HG02852 (cell line): ENCODE results near the gene CUX1.
A peak's percentile ranks its signal among the peaks of the same experiment; 100 is the strongest.
"Not testable (repeated sequence)": the region's sequence is repeated elsewhere in the genome, so short reads cannot be mapped to it uniquely, and the experiment has no call there.

Source experiments
- ATAC-seq: cut with Tn5 transposase; IDR thresholded peaks from one replicate; pipeline ENCODE4 v1.9.1; 2021; ENCODE audit warnings: mild to moderate bottlenecking, moderate library complexity; ENCODE audit not compliant: unreplicated experiment

The CUX1 gene

DNA sequence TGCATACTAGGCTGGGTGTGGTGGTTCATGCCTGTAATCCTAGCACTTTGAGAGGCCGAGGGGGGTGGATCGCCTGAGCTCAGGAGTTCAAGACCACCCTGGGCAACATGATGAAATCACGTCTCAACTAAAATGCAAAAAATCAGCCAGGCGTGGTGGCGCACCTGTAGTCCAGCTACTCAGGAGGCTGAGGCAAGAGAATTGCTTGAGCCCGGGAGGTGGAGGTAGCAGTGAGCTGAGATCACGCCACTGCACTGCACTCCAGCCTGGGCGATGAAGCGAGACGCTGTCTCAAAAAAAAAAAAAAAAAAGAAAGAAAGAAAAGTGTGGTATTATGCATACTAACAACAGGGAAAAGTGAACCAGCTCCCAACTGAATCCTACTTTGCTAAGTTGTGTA lies 19.3 kb upstream of the CUX1 start:
- ATAC-seq: not testable (repeated sequence)

DNA sequence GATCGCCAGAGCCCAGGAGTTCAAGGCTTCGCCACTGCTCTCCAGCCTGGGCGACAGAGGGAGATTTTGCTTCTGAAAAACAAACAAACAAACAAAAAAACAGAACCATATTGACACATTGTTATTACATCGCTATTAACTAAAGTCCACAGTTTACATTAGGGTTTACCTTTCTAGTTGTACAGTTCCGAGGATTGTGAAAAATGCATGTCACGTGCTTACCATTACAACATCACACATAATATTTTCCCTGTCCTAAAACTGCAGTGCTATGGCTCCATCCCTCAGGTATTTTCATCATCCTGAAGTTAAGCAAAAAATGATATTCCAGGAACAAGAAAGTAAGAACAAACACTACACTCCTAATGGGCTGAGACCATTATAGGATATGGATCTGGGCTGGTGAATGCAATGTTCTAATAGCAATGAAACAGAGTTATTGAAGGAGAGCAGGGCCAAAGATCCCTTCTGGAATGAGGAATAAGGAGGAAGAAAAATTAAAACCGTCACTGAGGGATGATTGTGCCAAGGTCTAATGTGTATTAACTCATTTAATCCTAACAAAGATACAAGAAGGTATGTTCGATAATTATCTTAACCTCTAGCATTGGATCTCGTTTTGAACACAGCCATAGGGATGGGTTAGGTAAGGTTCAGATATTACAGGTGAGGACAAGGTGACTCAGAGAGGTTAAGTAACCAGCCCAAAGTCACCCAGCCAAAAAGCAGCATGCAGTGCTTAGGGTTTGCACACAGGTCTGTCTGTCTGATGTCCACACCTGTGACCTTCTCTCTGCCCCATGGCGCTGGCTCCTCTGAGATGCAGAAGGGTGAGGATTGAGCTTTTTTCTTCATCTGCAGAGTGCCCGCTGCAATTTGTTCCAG lies 14.0 kb upstream of the CUX1 start:
- ATAC-seq: no peak

DNA sequence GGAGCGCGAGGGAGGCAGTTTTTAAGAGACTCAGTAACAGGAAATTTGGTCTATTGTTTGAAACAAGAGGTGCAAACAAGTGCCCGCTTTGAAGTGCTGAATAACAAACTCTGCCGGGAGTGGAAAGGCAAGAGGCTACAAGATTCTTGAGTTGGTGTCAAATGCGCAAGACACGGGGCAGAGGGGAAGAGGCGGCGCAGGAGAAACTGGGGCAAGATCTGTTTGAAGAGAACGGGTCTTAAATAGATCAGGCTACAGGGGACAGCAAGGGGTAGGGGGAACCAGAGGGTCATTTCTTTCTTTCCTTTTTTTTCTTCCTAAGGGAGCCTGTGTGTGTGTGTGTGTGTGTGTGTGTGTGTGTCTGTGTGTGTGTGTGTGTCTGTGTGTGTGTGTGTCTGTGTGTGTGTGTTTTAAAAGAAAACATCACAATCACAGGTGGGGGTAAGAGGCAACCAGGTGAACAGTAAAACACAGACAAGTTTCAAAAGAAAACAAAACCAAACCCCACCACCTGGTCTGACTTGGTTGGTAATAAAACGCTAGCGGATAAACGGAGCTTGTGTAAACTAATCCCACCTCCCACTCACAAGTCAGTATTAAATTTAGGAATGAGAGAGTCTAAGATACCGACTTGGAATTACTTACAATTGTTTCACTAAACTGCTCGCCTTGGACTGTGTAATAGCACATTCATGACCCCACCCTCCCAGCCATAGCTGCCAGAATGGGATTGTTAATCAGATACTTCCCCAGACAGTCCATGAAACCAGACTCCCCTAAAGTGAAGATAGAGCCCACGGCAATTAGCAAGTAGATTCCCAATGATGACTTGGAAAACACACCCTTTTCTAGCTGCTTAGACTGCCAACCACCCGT lies 13.1 kb upstream of the CUX1 start:
- ATAC-seq: no peak

DNA sequence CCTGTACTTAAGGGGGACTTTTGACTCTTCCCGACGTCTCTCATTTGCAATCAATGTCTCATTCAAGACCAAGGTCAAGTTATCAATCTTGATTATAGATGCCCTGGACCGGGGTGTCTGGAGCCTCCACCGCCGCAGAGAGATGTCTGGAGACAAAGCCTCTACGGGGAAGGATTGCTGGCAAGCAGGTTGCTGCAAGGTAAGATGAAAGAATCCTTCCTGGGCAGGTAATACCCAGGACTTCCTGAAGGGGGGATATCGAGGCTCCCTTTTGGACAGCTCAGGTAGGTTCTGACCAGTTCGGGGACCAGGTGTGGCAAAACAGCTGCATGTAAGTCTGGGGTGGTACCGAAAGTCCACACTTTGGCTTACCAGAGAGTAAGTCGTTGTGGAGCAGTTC lies 12.5 kb upstream of the CUX1 start:
- no peak for ATAC-seq

DNA sequence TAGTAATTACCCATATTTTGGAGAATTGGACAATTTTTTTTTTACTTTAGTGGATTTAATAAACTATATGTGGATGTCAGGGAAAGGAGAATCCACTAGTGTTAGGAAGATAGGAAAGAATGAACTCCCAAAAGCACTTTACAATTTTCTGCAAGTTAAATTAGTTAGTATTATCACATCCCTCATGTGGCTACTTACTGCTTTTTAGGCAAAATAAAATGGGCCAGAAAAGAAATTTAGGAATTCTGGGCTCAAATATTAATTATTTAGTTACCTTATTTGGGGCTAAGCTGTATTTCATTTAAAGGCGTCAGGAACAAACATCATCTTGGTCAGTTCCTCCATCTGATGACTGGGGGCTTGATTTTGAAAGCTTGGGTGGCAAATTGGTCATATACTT lies 4.8 kb upstream of the CUX1 start:
- ATAC-seq: no peak

DNA sequence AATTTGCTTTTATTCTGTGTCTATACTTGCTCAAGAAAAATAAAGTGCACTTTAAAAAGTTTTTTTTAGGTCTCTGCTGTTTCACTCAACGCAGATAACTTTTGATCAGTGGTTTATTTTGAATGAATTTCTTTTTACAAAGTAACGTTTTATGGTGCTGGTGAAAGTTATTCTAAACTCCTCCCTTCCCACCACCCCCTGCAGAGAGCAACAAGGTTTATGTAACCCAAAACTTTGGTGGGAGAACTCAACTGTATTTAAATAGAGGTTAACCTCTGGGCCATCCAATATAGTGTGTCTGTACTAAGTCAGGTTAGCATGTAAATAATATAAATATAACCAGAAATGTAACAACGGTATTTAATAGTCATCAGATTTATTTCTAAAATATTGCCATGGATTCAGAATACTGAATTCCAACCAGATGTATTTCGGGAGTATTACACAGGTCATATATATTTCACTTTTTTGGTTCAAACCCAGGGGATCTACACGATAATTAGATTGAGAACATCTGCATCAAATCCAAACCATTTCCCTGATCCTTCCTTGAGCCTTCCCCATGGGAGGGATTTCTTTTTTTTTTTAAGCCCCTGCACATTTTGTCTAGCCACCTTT lies 3.9 kb upstream of the CUX1 start:
- ATAC-seq: no peak

DNA sequence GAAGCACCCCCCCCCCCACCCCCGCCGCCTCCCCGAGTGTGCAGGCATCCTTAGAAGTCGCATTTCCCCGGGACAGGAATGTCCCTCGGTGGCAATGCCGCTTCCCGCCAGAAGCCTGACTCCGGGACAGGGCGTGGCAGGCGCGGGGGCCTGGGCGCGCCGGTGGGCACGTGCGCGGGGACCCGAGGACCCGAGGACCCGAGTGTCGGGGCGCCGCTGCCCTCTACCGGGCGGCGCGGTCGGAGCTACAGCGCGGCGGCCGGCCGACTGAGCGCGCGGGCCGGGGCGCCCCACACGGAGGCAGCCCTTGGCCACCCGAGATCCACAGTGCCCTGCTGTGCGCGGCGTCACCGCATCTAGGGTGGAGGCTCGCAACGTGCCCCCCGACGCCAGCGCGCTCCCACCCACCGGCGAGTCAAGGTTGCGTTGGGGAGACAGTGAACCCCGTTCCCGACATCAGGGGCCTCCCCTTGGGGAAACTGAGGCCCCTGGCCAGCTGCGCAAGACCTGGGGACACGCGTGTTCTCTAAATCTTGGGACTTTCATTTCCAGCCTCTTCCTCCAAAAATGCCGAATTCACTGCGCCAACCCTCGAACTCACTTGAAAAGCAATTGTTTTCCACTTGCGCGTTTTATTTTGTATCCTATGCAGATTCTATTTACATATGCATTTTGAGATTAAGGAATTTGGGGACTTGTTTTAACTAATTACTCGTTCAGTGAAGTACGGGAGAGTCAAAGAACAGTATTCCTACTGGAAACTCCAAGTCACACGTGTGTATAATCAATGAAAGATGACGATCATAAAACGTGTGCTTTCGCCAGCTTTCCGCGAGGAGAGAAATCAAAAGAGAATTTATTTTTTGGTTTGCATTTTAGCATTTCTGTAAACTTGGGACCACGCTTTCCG lies 3.1 kb upstream of the CUX1 start:
- no peak for ATAC-seq

DNA sequence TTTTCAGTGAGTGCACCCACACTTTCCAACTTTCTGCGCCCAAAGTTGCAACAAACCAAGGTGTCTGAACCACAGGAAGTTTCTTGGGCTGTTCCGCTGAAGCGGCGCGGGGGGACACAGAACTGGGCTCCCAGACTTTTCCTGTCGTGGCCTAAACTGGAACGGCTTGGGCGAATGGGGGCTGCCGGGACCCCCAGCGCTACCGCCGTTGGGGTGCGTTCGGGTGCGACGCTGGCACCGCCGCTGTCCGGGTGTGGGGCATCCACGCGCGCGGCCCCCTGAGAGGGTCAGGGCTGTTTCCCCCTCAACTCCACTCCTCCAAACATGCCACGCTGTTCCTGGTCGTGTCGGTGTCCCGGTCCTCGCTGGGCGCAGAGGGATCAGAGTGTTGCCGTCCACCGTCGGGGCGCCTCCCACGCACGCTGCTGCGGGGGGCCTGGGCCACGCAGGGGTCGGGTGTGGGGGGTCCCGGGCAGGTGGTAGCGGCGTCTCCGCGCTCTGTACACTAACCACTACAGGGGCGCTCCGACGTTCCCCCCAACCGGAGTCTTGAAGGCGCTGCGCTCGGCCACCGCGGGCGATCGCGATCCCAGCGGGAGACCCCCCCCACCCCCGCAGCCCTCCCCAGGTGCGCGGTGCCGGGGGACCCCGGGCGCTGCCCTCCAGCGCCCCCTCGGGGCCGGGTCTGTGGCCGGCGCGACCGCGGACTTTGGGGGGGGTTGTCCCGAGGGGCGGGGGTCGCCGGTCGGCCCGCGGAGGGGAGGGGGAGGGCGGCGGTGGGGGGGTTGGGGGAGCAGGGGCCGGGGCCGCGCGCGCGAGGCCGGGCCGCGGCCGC lies 2.2 kb upstream of the CUX1 start:
- ATAC-seq: peak; percentile 39

DNA sequence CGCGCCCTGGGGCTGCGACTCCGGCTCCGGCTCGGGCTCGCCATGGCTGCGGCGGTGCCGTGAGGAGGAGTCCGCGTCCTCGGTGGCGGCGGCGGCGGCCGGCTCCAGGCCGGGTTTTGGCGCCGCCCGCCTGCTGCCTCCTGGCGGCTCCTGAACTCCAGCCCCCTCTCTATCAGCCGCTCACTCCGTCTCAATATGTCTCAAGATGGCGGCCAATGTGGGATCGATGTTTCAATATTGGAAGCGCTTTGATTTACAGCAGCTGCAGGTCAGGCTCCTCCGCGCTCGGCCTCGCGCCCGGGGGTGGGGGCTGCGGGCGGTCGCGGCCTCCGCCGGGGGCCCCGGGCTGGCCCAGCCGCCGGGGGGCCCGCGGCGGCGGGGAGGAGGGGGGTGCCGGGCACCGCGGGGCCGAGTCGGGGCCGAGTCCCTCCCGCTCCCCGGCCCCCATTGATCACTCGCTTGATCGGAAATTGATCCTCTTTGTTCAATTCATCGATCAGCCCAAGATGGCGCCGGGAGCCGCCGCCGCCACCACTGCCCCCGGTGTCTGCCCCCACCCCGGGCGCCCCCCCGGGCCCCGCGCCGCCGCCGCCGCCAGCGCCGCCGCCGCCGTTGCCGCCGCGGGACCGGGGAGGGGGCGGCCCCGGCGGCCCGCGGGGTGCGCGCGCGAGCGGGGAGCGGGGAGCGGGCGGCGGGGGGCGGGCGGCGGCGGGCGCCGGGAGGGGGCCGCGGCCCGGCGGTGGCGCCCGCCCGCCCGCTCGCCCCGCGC lies 1.4 kb upstream of the CUX1 start:
- ATAC-seq: peak; percentile 56

DNA sequence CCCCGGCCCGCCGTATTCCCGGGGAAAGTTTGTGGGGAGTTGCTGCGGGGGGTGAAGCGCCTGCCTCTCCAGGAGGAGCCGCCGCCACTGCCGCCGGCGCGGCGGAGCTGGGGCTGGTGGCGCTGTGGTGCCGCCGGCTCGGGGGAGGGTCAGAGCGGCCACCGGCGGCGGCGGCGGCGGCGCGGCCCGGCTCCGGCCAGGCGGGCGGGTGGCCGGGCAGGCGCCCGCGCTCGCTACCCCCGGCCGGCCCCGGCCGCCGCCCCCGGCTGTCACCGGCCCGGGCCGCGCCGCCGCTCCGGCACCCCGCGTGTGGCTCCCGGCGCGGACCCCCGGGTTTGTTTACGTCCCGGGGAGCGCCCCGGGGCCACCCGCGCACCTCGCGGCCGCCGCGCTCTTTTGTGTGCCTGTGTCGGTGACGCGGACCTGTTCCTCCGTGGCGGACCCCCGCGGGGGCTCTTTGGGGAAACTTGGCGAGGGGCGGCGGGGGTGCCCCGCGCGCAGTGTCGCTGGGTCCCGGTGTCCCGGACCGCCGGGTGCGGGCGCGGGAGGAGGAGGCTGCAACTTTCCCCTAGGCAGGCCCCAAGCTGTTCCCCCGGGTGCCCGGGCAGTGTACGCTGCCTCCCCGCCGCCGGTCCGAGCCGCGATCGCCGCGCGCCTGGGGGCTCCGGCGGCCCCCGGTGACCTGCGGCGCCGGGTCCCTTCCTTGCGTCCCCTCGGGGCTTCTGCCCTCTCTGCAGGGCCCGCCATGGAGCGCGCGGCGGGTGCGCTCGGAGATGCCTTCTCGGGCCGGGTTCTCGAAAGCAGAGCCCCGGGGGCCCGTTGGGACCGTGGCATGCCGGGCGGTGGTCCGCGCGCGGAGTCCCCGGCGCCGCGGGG lies 593 bp upstream of the CUX1 start:
- ATAC-seq: no peak

DNA sequence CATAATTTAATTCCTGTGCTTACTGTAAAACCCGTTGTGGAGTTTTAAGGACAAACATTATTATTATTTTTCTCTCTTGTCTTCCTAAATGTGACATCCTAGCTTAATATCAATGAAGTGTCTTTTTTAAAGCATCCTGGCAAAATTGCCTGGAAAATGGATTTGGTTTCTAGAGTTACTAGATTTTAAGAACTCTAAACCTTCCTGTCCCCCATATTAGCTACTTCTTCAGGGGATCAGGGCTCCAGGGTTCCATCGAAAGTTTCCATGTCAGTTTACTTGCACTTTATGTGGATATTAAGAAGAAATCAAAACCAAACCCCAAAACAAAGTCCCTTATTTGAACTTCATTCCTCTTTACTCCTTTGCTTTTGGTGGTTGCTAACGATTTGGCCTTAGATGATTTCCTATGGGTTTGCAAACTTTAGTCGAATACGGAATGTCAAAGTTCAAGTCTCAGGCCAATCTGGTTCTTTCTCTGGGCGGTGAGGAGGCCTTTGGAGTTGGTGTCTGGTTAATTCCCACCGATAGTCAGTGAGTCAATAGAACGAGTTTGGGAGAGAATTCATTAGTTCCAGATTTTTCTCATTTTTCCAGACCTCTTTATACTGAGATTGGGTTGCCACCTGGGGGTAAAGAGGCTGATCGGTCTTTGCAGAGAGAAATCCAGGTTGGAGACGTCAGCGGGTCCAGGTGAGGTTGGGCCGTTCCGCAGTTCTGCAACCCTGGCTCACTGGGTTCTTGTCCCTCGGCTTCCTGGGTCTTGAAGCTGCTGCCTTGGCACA lies 1.1 kb downstream of the CUX1 start:
- ATAC-seq: no peak

DNA sequence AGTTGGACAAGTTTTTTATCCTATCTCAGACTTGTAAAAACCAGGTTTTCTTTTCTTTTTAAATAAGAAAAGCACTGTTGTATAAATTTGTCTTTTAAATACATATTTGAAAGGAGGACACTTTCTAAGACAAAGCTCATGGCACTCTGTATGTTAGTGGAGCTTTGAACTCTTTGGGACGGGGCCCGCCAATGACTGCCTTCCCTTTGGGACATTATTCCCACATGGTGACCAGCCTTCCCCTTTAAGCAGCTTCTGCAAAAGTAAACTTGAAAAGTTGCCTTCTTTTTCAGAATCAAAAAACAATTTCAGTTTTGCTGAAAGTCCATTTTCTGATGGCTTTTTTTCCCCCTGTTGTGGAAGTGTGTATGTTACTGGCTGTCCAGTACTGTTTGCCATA lies 1.8 kb downstream of the CUX1 start:
- ATAC-seq: no peak

DNA sequence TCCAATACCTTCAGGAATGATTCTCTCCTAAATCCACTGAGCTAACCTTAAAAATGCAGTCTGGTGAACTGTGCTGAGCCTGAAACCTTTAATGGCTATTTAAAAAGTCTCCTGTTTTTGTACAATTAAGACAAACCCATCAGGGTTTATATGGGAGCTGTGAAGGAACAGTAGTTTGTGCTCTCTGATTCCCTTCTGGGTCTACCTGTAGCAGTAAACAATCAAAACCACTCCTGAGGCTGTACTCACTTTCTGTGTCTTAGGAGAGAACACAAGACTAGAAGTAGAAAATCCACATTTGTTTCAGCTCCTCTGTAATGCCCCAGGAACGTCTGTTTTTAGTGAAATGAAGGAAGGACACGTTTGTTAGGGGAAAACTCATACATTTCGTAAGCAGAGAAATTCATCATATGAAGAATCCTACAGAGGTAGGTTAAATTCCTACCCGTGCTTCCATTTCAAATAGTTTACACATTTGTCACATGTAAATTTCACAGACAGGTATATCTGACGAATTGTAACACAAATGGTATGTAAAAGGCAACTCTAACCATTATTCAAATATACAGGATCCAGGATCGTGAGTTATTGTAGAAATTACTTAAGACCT lies 2.6 kb downstream of the CUX1 start:
- no peak for ATAC-seq

DNA sequence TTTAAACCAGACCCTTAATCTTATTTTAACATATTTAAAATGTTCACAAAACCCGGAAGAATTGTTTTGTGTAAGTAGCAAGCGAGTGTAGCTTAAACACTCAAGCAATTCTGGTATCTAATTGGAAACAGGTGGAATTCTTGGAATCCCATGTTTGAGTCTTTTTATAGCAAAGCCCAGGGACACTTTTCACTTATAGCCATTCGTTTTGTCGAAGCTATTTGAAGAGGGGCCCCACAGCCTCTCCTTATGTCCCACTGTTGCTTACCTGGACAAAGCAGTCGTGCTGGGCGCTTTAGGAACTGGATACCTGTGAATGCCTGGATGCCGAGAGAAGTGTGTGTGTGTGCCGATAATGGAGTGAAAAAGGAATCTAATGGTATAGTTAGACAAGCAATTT lies 3.3 kb downstream of the CUX1 start:
- no peak for ATAC-seq

DNA sequence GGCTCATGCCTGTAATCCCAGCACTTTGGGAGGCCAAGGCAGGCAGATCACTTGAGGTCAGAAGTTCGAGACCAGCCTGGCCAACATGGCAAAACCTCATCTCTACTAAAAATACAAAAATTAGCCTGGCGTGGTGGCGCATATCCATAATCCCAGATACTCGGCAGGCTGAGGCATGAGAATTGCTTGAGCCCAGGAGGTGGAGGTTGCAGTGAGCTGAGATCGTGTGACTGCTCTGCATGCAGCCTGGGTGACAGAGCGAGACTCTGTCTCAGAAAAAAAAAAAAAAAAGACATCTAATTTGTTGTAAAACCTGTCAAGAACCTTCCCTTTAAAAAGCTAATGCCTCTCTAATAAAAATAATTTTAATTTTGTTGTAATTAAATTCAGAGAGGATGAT lies 5.2 kb downstream of the CUX1 start:
- ATAC-seq: not testable (repeated sequence)

DNA sequence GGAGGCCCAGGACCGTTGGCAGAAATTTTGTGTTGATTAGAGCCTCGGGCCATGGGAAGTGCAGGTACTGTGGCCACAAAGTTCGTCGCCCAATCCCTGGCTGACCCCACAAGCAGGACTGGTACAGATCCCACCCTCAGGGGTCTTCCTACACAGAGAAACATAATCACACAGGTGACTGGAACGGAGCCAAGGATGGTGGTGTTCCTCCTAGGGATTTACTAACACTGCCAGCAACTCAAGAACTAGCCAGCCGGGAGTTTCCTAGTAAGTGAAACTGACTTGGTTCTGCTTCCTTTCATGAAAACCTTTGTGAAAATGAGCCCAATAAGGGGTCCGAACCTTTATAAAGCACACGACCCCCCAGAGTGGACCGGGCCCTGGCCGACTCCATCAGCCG lies 5.7 kb downstream of the CUX1 start:
- no peak for ATAC-seq

DNA sequence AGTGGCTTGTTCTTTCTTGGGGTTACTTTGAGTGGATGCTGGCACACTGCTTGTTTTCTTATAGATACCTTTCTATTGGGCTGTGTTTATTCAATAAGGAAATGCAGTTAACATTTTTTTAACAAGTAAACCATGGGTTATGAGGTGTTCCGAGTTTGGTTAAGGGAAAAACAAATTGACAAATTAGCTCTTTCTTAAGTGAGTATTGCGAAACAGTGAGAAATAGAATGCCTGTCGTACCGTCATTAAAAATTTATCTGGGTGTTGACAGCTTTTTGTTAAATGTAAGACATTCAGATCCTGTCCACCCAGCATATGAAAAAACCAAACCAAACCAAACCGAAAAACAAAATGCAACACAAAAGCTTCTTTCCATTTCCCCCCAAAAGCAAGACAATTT lies 6.2 kb downstream of the CUX1 start:
- no peak for ATAC-seq
